Lower leg skin (tissue), 3 donors: ENCODE data around the gene ICAM5.

Experiments used
- POLR2A ChIP-seq, 2 donors: fragments of 450-650 bp; IDR thresholded peaks; one replicate each; pipeline ENCODE4 v1.6.1; 2016 to 2017; ENCODE audit warnings: antibody characterized with exemption in 2 of 2, mild to moderate bottlenecking in 1 of 2, moderate library complexity in 1 of 2
- TF ChIP-seq, protein P1 (sequence below), 3 donors: fragments of 450-650 bp; IDR thresholded peaks; one replicate each; pipeline ENCODE4 v1.5.1; 2016; ENCODE audit warnings: antibody characterized with exemption in 3 of 3, mild to moderate bottlenecking in 3 of 3, moderate library complexity in 2 of 3

DNA sequence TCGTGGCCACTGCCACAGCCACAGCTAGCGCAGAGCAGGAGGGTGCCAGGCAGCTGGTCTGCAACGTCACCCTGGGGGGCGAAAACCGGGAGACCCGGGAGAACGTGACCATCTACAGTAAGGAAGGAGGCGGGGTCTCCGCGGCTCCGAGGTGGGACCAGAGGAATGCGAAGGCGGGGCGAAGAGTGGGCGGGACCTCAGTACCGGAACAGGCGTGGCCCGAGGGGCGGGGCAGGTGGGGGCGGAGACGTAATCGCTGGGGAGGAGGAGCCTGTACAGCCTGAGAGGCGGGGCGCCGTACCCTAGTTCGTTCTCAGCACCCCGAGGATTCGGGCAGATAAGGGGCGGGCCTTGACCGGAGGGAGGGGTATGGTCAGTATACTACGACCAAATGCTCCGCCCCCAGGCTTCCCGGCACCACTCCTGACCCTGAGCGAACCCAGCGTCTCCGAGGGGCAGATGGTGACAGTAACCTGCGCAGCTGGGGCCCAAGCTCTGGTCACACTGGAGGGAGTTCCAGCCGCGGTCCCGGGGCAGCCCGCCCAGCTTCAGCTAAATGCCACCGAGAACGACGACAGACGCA, 2.5 kb downstream of the ICAM5 start:
- TF ChIP-seq POLR2A (IDR thresholded peaks at IDR 0.05) = no peak
- TF ChIP-seq, protein P1, sequence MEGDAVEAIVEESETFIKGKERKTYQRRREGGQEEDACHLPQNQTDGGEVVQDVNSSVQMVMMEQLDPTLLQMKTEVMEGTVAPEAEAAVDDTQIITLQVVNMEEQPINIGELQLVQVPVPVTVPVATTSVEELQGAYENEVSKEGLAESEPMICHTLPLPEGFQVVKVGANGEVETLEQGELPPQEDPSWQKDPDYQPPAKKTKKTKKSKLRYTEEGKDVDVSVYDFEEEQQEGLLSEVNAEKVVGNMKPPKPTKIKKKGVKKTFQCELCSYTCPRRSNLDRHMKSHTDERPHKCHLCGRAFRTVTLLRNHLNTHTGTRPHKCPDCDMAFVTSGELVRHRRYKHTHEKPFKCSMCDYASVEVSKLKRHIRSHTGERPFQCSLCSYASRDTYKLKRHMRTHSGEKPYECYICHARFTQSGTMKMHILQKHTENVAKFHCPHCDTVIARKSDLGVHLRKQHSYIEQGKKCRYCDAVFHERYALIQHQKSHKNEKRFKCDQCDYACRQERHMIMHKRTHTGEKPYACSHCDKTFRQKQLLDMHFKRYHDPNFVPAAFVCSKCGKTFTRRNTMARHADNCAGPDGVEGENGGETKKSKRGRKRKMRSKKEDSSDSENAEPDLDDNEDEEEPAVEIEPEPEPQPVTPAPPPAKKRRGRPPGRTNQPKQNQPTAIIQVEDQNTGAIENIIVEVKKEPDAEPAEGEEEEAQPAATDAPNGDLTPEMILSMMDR (IDR thresholded peaks at IDR 0.05) = no peak
